WTC11 (cell line): Measurements from ENCODE around the gene RHOU. TPM values are rescaled to one million over a fixed set of nuclear protein-coding genes. Genes with fewer than 3 reads are reported as not detected.

Experiments
- ATAC-seq: fragments of 200-7000 bp; cut with Tn5 transposase; 2 replicates; pipeline ENCODE4 v1.10.0; 2021; ENCODE audit warnings: mild to moderate bottlenecking, moderate library complexity
- CTCF ChIA-PET: fragments of 300-600 bp; sonication (Branson Sonifier 250); formaldehyde crosslinking; loops from one replicate; lab custom pipeline; 2021; ENCODE audit warnings: antibody characterized with exemption; lab: Charles Lee
- POLR2A ChIA-PET: fragments of 350-600 bp; sonication (Branson Sonifier 250); formaldehyde crosslinking; loops from one replicate; lab custom pipeline; 2021; ENCODE audit warnings: antibody characterized with exemption; lab: Charles Lee
- DNase-seq: peaks from one replicate; pipeline ENCODE4 v3.0.0; 2021; ENCODE audit warnings: low spot score
- H3K27ac Mint-ChIP-seq: 2 replicates; pipeline ENCODE4 v1.8.0; 2021; ENCODE audit warnings: mixed read lengths
- H3K27me3 Mint-ChIP-seq: 2 replicates; pipeline ENCODE4 v1.8.0; 2021; ENCODE audit warnings: low read depth, mild to moderate bottlenecking, moderate library complexity, mixed read lengths
- H3K36me3 Mint-ChIP-seq: 2 replicates; pipeline ENCODE4 v1.8.0; 2021; ENCODE audit warnings: mixed read lengths
- H3K4me1 Mint-ChIP-seq: 2 replicates; pipeline ENCODE4 v1.8.0; 2022; ENCODE audit warnings: mixed read lengths
- H3K4me3 Mint-ChIP-seq: 2 replicates; pipeline ENCODE4 v1.8.0; 2021; ENCODE audit warnings: mild to moderate bottlenecking, moderate library complexity, mixed read lengths
- H3K9me3 Mint-ChIP-seq: 2 replicates; pipeline ENCODE4 v1.8.0; 2021; ENCODE audit warnings: mixed read lengths
- CBFB ChIP-seq: sonication (generic); formaldehyde crosslinking; IDR thresholded peaks from 2 replicates; pipeline ENCODE4 v1.8.1; 2022; ENCODE audit warnings: mild to moderate bottlenecking, low read depth, missing genetic modification reagents
- CREB1 ChIP-seq: sonication (generic); formaldehyde crosslinking; IDR thresholded peaks from 2 replicates; pipeline ENCODE4 v1.8.0; 2023; ENCODE audit warnings: mild to moderate bottlenecking, missing genetic modification reagents
- EMX1 ChIP-seq: fragments of 250-450 bp; sonication (Bioruptor Pico); IDR thresholded peaks from 2 replicates; pipeline ENCODE4 v1.8.0; 2021; ENCODE audit warnings: mild to moderate bottlenecking
- FOXJ3 ChIP-seq: sonication (generic); formaldehyde crosslinking; IDR thresholded peaks from 2 replicates; pipeline ENCODE4 v1.9.0; 2021; ENCODE audit warnings: missing genetic modification reagents, mild to moderate bottlenecking, borderline replicate concordance
- GABPB1 ChIP-seq: sonication (generic); formaldehyde crosslinking; IDR thresholded peaks from 2 replicates; pipeline ENCODE4 v1.8.1; 2023; ENCODE audit warnings: mild to moderate bottlenecking, missing genetic modification reagents
- IRF2 ChIP-seq: sonication (generic); formaldehyde crosslinking; IDR thresholded peaks from 2 replicates; pipeline ENCODE4 v1.8.0; 2022; ENCODE audit warnings: low read depth, missing genetic modification reagents, borderline replicate concordance
- JAZF1 ChIP-seq: fragments of 250-450 bp; sonication (Bioruptor Pico); IDR thresholded peaks from 2 replicates; pipeline ENCODE4 v1.9.0; 2021; ENCODE audit warnings: moderate library complexity, mild to moderate bottlenecking, inconsistent platforms
- NFATC4 ChIP-seq: fragments of 250-450 bp; sonication (Bioruptor Pico); IDR thresholded peaks from 2 replicates; pipeline ENCODE4 v1.9.0; 2021; ENCODE audit warnings: mild to moderate bottlenecking
- NFE2L1 ChIP-seq: sonication (generic); formaldehyde crosslinking; IDR thresholded peaks from 2 replicates; pipeline ENCODE4 v1.8.1; 2023; ENCODE audit warnings: missing genetic modification reagents
- NR3C1 ChIP-seq: sonication (generic); formaldehyde crosslinking; conservative IDR thresholded peaks from 2 replicates; pipeline ENCODE4 v1.8.1; 2023; ENCODE audit warnings: low read depth, mild to moderate bottlenecking, missing genetic modification reagents
- OVOL2 ChIP-seq: fragments of 250-450 bp; sonication (Bioruptor Pico); IDR thresholded peaks from 2 replicates; pipeline ENCODE4 v1.9.0; 2021; ENCODE audit warnings: mild to moderate bottlenecking, borderline replicate concordance
- RELA ChIP-seq: sonication (generic); formaldehyde crosslinking; IDR thresholded peaks from 2 replicates; pipeline ENCODE4 v1.8.1; 2022; ENCODE audit warnings: missing genetic modification reagents, mild to moderate bottlenecking, borderline replicate concordance
- SMAD4 ChIP-seq: sonication (generic); formaldehyde crosslinking; IDR thresholded peaks from 2 replicates; pipeline ENCODE4 v1.8.0; 2022; ENCODE audit warnings: mild to moderate bottlenecking, missing genetic modification reagents
- SP1 ChIP-seq: sonication (generic); formaldehyde crosslinking; conservative IDR thresholded peaks from 2 replicates; pipeline ENCODE4 v1.8.1; 2022; ENCODE audit warnings: missing genetic modification reagents
- TEAD4 ChIP-seq: sonication (generic); formaldehyde crosslinking; IDR thresholded peaks from 2 replicates; pipeline ENCODE4 v1.8.0; 2022; ENCODE audit warnings: mild to moderate bottlenecking, missing genetic modification reagents
- USF2 ChIP-seq: sonication (generic); formaldehyde crosslinking; IDR thresholded peaks from 2 replicates; pipeline ENCODE4 v1.8.1; 2023; ENCODE audit warnings: mild to moderate bottlenecking, missing genetic modification reagents, moderate library complexity
- ZBTB21 ChIP-seq: sonication (generic); formaldehyde crosslinking; IDR thresholded peaks from 2 replicates; pipeline ENCODE4 v1.8.1; 2023; ENCODE audit warnings: mild to moderate bottlenecking, missing genetic modification reagents, borderline replicate concordance
- ZBTB43 ChIP-seq: sonication (generic); formaldehyde crosslinking; IDR thresholded peaks from 2 replicates; pipeline ENCODE4 v1.8.1; 2023; ENCODE audit warnings: mild to moderate bottlenecking, missing genetic modification reagents
- ZMAT4 ChIP-seq: fragments of 250-450 bp; sonication (Bioruptor Pico); IDR thresholded peaks from 2 replicates; pipeline ENCODE4 v1.9.0; 2021; ENCODE audit warnings: mild to moderate bottlenecking
- ZNF138 ChIP-seq: sonication (generic); formaldehyde crosslinking; conservative IDR thresholded peaks from 2 replicates; pipeline ENCODE4 v1.8.1; 2022; ENCODE audit warnings: mild to moderate bottlenecking, moderate library complexity, missing genetic modification reagents
- total RNA-seq: library from RNA; stranded (reverse); gene quantifications from 3 replicates; pipeline ENCODE4 v1.2.3, GENCODE V29; 2021
- TF ChIP-seq, protein P1 (sequence below): sonication (generic); formaldehyde crosslinking; IDR thresholded peaks from 2 replicates; pipeline ENCODE4 v1.8.0; 2022; ENCODE audit warnings: mild to moderate bottlenecking, missing genetic modification reagents
- TF ChIP-seq, protein P2 (sequence below): fragments of 250-450 bp; sonication (Bioruptor Pico); IDR thresholded peaks from 2 replicates; pipeline ENCODE4 v2.1.2; 2022; ENCODE audit warnings: mild to moderate bottlenecking, moderate library complexity
- TF ChIP-seq, protein P3 (sequence below): sonication (generic); formaldehyde crosslinking; IDR thresholded peaks from 2 replicates; pipeline ENCODE4 v1.8.1; 2022; ENCODE audit warnings: mild to moderate bottlenecking, missing genetic modification reagents, moderate library complexity, borderline replicate concordance

RHOU gene
- total RNA-seq, 1 experiment from 2014 or later = 6.0 TPM

DNA sequence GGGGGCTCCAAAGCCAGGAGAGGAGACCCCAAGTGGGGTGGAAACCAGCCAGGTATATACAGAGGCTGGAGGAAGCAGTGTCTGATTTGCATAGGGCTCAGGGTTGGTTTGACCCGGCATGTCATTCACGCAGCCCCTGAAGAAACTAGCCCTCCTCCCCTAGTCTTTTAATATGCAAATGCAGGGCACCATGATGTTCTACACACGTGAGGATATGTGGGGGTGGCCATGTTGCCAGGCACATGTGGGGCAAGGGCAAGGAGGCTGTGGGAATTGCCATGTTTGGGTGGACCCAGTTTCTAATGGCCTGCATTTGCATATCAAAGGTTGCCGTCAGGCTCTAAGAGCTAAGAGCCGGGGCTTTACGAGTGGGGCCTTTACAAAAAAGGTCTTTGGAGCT lies 12.0 kb upstream of the RHOU start:
- Mint-ChIP-seq H3K9me3 (no peaks in the 10 kb centered on the region), H3K36me3 (no peaks in the 10 kb centered on the region), H3K27ac (no peak overlapping the region), H3K27me3 (peaks cover 5% of the 10 kb centered on the region), H3K4me3 (no peak overlapping the region), H3K4me1 (peaks cover 13% of the 10 kb centered on the region)
- POLR2A ChIA-PET = interaction anchor here (1.0 kb wide), 1 partner anchor 13 kb away, joined by 4 read pairs; no protein-coding TSS in a partner anchor
- peak; percentile 91 for ATAC-seq
- CTCF ChIA-PET = no interaction called here
- TF ChIP-seq USF2 = 0 out of 2 replicates have a peak, but pooled peaks have one; percentile 38
- TF ChIP-seq SP1 (CRISPR knock-in tag) = no peak
- no peak for TF ChIP-seq NFATC4 (CRISPR knock-in tag)
- peak; percentile 35 for DNase-seq

DNA sequence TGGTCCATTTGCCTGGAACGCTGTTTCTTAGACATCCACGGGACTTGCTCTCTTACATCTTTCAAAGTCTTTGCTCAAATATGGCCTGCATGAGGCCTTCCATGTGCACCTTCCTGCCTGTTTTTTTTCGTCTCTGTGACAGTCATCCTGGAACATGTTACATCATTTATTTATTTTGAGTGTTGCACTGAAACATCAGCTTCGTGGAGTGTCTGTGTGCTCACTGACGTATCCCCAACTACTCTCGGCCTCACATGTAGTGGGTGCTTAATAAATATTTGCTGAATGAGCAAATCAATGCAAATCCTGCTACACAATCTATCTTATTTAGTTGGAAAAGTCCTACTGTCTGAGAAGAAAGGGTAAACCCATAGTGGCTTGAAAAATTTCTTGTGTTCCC lies 11.4 kb upstream of the RHOU start:
- ChIA-PET CTCF (no interaction called here), POLR2A (interaction anchor here (1.0 kb wide), 1 partner anchor 12 kb away, joined by 4 read pairs; no protein-coding TSS in a partner anchor)
- ATAC-seq (no peak), DNase-seq (no peak)
- no peaks in the 10 kb centered on the region for H3K36me3 Mint-ChIP-seq
- peaks cover 5% of the 10 kb centered on the region for H3K27me3 Mint-ChIP-seq
- peaks cover 13% of the 10 kb centered on the region for H3K4me1 Mint-ChIP-seq
- H3K27ac Mint-ChIP-seq = peak overlapping the region; percentile 1; the same call in 1 of the 2 replicates
- H3K9me3 Mint-ChIP-seq = no peaks in the 10 kb centered on the region
- H3K4me3 Mint-ChIP-seq = peak overlapping the region; percentile 20; the same call in 1 of the 2 replicates
- TF ChIP-seq CREB1 (CRISPR knock-in tag) = no peak
- peak; percentile 90 for TF ChIP-seq GABPB1 (CRISPR knock-in tag)
- TF ChIP-seq EMX1 (CRISPR knock-in tag) = no peak
- TF ChIP-seq OVOL2 (CRISPR knock-in tag) = no peak

- no peak for TF ChIP-seq SP1 (CRISPR knock-in tag)
- no peak for TF ChIP-seq NFE2L1 (CRISPR knock-in tag)
- no peak for TF ChIP-seq OVOL2 (CRISPR knock-in tag)
- no peak for TF ChIP-seq SMAD4 (CRISPR knock-in tag)
- TF ChIP-seq ZMAT4 (CRISPR knock-in tag) = no peak
- TF ChIP-seq, protein P1, sequence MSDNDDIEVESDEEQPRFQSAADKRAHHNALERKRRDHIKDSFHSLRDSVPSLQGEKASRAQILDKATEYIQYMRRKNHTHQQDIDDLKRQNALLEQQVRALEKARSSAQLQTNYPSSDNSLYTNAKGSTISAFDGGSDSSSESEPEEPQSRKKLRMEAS = no peak
- TF ChIP-seq JAZF1 (CRISPR knock-in tag) = no peak
- no peak for TF ChIP-seq TEAD4 (CRISPR knock-in tag)
- TF ChIP-seq ZBTB21 (CRISPR knock-in tag) = no peak
- TF ChIP-seq IRF2 (CRISPR knock-in tag) = no peak
- TF ChIP-seq NR3C1 (CRISPR knock-in tag) = no peak
- no peak for TF ChIP-seq CBFB
- TF ChIP-seq ZBTB43 (CRISPR knock-in tag) = no peak
- TF ChIP-seq ZNF138 (CRISPR knock-in tag) = no peak
- TF ChIP-seq FOXJ3 (CRISPR knock-in tag) = no peak
- TF ChIP-seq, protein P2, sequence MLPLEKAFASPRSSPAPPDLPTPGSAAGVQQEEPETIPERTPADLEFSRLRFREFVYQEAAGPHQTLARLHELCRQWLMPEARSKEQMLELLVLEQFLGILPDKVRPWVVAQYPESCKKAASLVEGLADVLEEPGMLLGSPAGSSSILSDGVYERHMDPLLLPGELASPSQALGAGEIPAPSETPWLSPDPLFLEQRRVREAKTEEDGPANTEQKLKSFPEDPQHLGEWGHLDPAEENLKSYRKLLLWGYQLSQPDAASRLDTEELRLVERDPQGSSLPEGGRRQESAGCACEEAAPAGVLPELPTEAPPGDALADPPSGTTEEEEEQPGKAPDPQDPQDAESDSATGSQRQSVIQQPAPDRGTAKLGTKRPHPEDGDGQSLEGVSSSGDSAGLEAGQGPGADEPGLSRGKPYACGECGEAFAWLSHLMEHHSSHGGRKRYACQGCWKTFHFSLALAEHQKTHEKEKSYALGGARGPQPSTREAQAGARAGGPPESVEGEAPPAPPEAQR = no peak
- no peak for TF ChIP-seq RELA (CRISPR knock-in tag)
- TF ChIP-seq, protein P3, sequence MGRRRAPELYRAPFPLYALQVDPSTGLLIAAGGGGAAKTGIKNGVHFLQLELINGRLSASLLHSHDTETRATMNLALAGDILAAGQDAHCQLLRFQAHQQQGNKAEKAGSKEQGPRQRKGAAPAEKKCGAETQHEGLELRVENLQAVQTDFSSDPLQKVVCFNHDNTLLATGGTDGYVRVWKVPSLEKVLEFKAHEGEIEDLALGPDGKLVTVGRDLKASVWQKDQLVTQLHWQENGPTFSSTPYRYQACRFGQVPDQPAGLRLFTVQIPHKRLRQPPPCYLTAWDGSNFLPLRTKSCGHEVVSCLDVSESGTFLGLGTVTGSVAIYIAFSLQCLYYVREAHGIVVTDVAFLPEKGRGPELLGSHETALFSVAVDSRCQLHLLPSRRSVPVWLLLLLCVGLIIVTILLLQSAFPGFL (CRISPR knock-in tag) = no peak
- H3K36me3 Mint-ChIP-seq = no peaks in the 10 kb centered on the region
- H3K4me1 Mint-ChIP-seq = peaks cover 13% of the 10 kb centered on the region
- no peak for ATAC-seq
- H3K27me3 Mint-ChIP-seq = peaks cover 5% of the 10 kb centered on the region
- H3K4me3 Mint-ChIP-seq = no peak overlapping the region
- POLR2A ChIA-PET = no interaction called here
- no peaks in the 10 kb centered on the region for H3K9me3 Mint-ChIP-seq
- no peak overlapping the region for H3K27ac Mint-ChIP-seq
- CTCF ChIA-PET = no interaction called here
- no peak for DNase-seq
Measured at GRCh38 chr1:228725178-228725577, 10.1 kb upstream of the RHOU start.
